Astrocyte (in vitro differentiated cells and primary cell): ENCODE measurements around the gene USP40.

Experiments
- EZH2 ChIP-seq: IDR thresholded peaks from 2 replicates; pipeline ENCODE4 v1.6.1; 2012; ENCODE audit warnings: mild to moderate bottlenecking, low read length, inconsistent platforms; ENCODE audit not compliant: insufficient read depth
- TF ChIP-seq, protein P1 (sequence below): IDR thresholded peaks from 2 replicates; pipeline ENCODE4 v1.5.1; 2011; ENCODE audit warnings: low read depth, mild to moderate bottlenecking, inconsistent platforms, low read length, moderate library complexity; ENCODE audit not compliant: insufficient read depth

- TF ChIP-seq, protein P1, sequence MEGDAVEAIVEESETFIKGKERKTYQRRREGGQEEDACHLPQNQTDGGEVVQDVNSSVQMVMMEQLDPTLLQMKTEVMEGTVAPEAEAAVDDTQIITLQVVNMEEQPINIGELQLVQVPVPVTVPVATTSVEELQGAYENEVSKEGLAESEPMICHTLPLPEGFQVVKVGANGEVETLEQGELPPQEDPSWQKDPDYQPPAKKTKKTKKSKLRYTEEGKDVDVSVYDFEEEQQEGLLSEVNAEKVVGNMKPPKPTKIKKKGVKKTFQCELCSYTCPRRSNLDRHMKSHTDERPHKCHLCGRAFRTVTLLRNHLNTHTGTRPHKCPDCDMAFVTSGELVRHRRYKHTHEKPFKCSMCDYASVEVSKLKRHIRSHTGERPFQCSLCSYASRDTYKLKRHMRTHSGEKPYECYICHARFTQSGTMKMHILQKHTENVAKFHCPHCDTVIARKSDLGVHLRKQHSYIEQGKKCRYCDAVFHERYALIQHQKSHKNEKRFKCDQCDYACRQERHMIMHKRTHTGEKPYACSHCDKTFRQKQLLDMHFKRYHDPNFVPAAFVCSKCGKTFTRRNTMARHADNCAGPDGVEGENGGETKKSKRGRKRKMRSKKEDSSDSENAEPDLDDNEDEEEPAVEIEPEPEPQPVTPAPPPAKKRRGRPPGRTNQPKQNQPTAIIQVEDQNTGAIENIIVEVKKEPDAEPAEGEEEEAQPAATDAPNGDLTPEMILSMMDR, result no peak
- no peak for TF ChIP-seq EZH2
Observed at GRCh38 chr2:233593201-233593600, 26.6 kb upstream of the USP40 start.
